Panc1 (cell line): ENCODE measurements around the gene ALK.

Experiments used
- CTCF ChIP-seq: fragments of 450-650 bp; IDR thresholded peaks from 2 replicates; pipeline ENCODE4 v1.5.1; 2017; ENCODE audit warnings: mild to moderate bottlenecking
- POLR2AphosphoS5 ChIP-seq: IDR thresholded peaks from 2 replicates; pipeline ENCODE4 v1.6.1; 2012; ENCODE audit warnings: mild to moderate bottlenecking, low read depth, low read length, moderate library complexity
- SIN3A ChIP-seq: IDR thresholded peaks from 2 replicates; pipeline ENCODE4 v1.6.1; 2012; ENCODE audit warnings: low read depth, mild to moderate bottlenecking, low read length, moderate library complexity, borderline replicate concordance; ENCODE audit not compliant: insufficient read depth
- TCF7L2 ChIP-seq: IDR thresholded peaks from 2 replicates; pipeline ENCODE4 v1.6.1; 2011; ENCODE audit warnings: mild to moderate bottlenecking, low read depth, low read length, inconsistent platforms

- no peak for TF ChIP-seq CTCF
- TF ChIP-seq TCF7L2, result no peak
- TF ChIP-seq SIN3A, result no peak
- no peak for TF ChIP-seq POLR2AphosphoS5
Measured at GRCh38 chr2:29848566-29849310, 72.6 kb downstream of the ALK start.
